IMR-90 (cell line): ENCODE measurements around the gene PC. TPM values are rescaled to one million over a fixed set of nuclear protein-coding genes. Genes with fewer than 3 reads are reported as not detected.

ENCODE experiments used
- ATAC-seq: fragments of 200-7000 bp; cut with Tn5 transposase; 2 replicates; pipeline ENCODE4 v1.9.1; 2020; ENCODE audit warnings: low read depth, mild to moderate bottlenecking, moderate library complexity
- BruUV-seq: library from RNA; stranded (reverse); fragments of 400-500 nt; replicated peaks from 2 replicates; lab custom pipeline; 2021; lab: Mats Ljungman, UMichigan
- CTCF ChIA-PET: fragments of 300-600 bp; formaldehyde crosslinking; extraction: SDS; loops from one replicate; lab custom pipeline; 2021; ENCODE audit warnings: antibody characterized with exemption; lab: Yijun Ruan, JAX
- POLR2A ChIA-PET: fragments of 300-600 bp; sonication (Branson Sonifier 250); formaldehyde crosslinking; loops from one replicate; lab custom pipeline; 2022; ENCODE audit warnings: antibody characterized with exemption; ENCODE audit not compliant: unreplicated experiment; lab: Charles Lee
- DNase-seq: peaks from one replicate; pipeline ENCODE4 v3.0.0; 2013
- H2AFZ ChIP-seq: replicated peaks from 2 replicates; pipeline ENCODE3; 2013; ENCODE audit warnings: low read length, mild to moderate bottlenecking; ENCODE audit not compliant: poor library complexity
- H2AK5ac ChIP-seq: 2 replicates; pipeline ENCODE4 v1.6.1; 2013; ENCODE audit warnings: low read depth, low read length, inconsistent platforms
- H2AK9ac ChIP-seq: replicated peaks from 2 replicates; pipeline ENCODE3; 2013; ENCODE audit warnings: mild to moderate bottlenecking, low read depth, low read length, moderate library complexity; ENCODE audit not compliant: poor library complexity
- H2BK120ac ChIP-seq: 2 replicates; pipeline ENCODE4 v1.6.1; 2013; ENCODE audit warnings: low read depth, low read length, inconsistent platforms
- H2BK15ac ChIP-seq: 3 replicates; pipeline ENCODE4 v1.6.1; 2013; ENCODE audit warnings: low read depth, low read length, inconsistent platforms
- H2BK20ac ChIP-seq: 2 replicates; pipeline ENCODE4 v1.6.1; 2013; ENCODE audit warnings: low read depth, mild to moderate bottlenecking, inconsistent platforms, low read length, moderate library complexity
- H2BK5ac ChIP-seq: 2 replicates; pipeline ENCODE4 v1.6.1; 2013; ENCODE audit warnings: mild to moderate bottlenecking, low read depth, low read length, inconsistent platforms; ENCODE audit not compliant: poor library complexity, severe bottlenecking
- H3K14ac ChIP-seq: replicated peaks from 2 replicates; pipeline ENCODE4 v1.6.1; 2013; ENCODE audit warnings: low read depth, low read length, inconsistent platforms
- H3K18ac ChIP-seq: 2 replicates; pipeline ENCODE4 v1.6.1; 2013; ENCODE audit warnings: low read depth, low read length, control low read depth
- H3K23ac ChIP-seq: 2 replicates; pipeline ENCODE4 v1.6.1; 2013; ENCODE audit warnings: low read depth, low read length, inconsistent platforms
- H3K27ac ChIP-seq: 2 replicates; pipeline ENCODE4 v1.5.1; 2013; ENCODE audit warnings: mild to moderate bottlenecking, control low read depth, low read length; ENCODE audit not compliant: insufficient read depth
- H3K27me3 ChIP-seq: 2 replicates; pipeline ENCODE4 v1.6.1; 2013; ENCODE audit warnings: low read length; ENCODE audit not compliant: control insufficient read depth, insufficient read depth
- H3K36me3 ChIP-seq: 2 replicates; pipeline ENCODE4 v1.6.1; 2013; ENCODE audit warnings: low read length, mixed read lengths; ENCODE audit not compliant: control insufficient read depth, insufficient read depth
- H3K4ac ChIP-seq: 2 replicates; pipeline ENCODE4 v1.6.1; 2013; ENCODE audit warnings: low read depth, low read length, inconsistent platforms
- H3K4me1 ChIP-seq: 2 replicates; pipeline ENCODE4 v1.6.1; 2013; ENCODE audit warnings: low read length, mixed read lengths; ENCODE audit not compliant: control insufficient read depth, insufficient read depth
- H3K4me2 ChIP-seq: 2 replicates; pipeline ENCODE4 v1.6.1; 2013; ENCODE audit warnings: low read depth, mild to moderate bottlenecking, control low read depth, low read length, moderate library complexity
- H3K4me3 ChIP-seq: 2 replicates; pipeline ENCODE4 v1.5.1; 2013; ENCODE audit warnings: low read depth, mild to moderate bottlenecking, control low read depth, low read length, moderate library complexity; ENCODE audit not compliant: insufficient read depth
- H3K56ac ChIP-seq: 2 replicates; pipeline ENCODE4 v1.6.1; 2013; ENCODE audit warnings: low read length, inconsistent platforms; ENCODE audit not compliant: insufficient read depth; ENCODE audit errors: extremely low read depth
- H3K79me1 ChIP-seq, 2 experiments: 2 replicates each; pipeline ENCODE4 v1.6.1; 2013; ENCODE audit warnings: low read length in 2 of 2, inconsistent platforms in 1 of 2, low read depth in 1 of 2
- H3K9ac ChIP-seq: 2 replicates; pipeline ENCODE4 v1.6.1; 2013; ENCODE audit warnings: low read depth, low read length, control low read depth
- H3K9me1 ChIP-seq: 2 replicates; pipeline ENCODE4 v1.6.1; 2013; ENCODE audit warnings: low read length, inconsistent platforms; ENCODE audit not compliant: insufficient read depth
- H3K9me3 ChIP-seq: 2 replicates; pipeline ENCODE4 v1.6.1; 2013; ENCODE audit warnings: low read length; ENCODE audit not compliant: control insufficient read depth, insufficient read depth
- H4K20me1 ChIP-seq: 2 replicates; pipeline ENCODE4 v1.6.1; 2013; ENCODE audit warnings: low read length, inconsistent platforms; ENCODE audit not compliant: insufficient read depth
- H4K5ac ChIP-seq: 2 replicates; pipeline ENCODE4 v1.6.1; 2013; ENCODE audit warnings: mild to moderate bottlenecking, low read depth, low read length, control low read depth
- H4K8ac ChIP-seq, 2 experiments: 2 replicates each; pipeline ENCODE4 v1.6.1; 2013; ENCODE audit warnings: low read depth in 2 of 2, low read length in 2 of 2, control low read depth in 1 of 2, inconsistent platforms in 1 of 2
- H4K91ac ChIP-seq: 2 replicates; pipeline ENCODE4 v1.6.1; 2013; ENCODE audit warnings: low read depth, low read length, inconsistent platforms; ENCODE audit not compliant: insufficient read depth
- CHD1 ChIP-seq: IDR thresholded peaks from 2 replicates; pipeline ENCODE4 v1.6.1; 2012; ENCODE audit warnings: low read depth, low read length, improper control_type of control experiment
- MAFK ChIP-seq: IDR thresholded peaks from 2 replicates; pipeline ENCODE4 v1.6.1; 2012; ENCODE audit warnings: low read depth, low read length, improper control_type of control experiment
- SMC3 ChIP-seq: fragments of 150-350 bp; IDR thresholded peaks from 2 replicates; pipeline ENCODE4 v1.6.1; 2016; ENCODE audit warnings: low read depth, mild to moderate bottlenecking, antibody characterized with exemption, low read length, moderate library complexity
- USF2 ChIP-seq: fragments of 150-350 bp; IDR thresholded peaks from 2 replicates; pipeline ENCODE4 v1.6.1; 2017; ENCODE audit warnings: mild to moderate bottlenecking, antibody characterized with exemption, low read length, low read depth
- WGBS, 2 experiments: methylation state at CpG; one replicate each; pipeline versions ENCODE4 v1.1.5 to v1.1.7; 2013; ENCODE audit warnings: missing lambda C conversion rate in 2 of 2; ENCODE audit not compliant: insufficient read length in 1 of 2; ENCODE audit errors: extremely low coverage in 2 of 2; 5-methylcytosine and 5-hydroxymethylcytosine counted together
- dilution Hi-C: fragments of 300-500 bp; cut with HindIII; formaldehyde crosslinking; loops from one replicate; pipeline ENCODE4 v1.14.3; 2018; ENCODE audit warnings: low sequenced_read_pairs; ENCODE audit not compliant: unreplicated experiment
- in situ Hi-C: fragments of 300-500 bp; cut with MboI; formaldehyde crosslinking; loops from 3 replicates; pipeline ENCODE4 v1.14.3; 2019; ENCODE audit warnings: low sequenced_read_pairs, inconsistent platforms, mixed read lengths
- intact Hi-C: fragments of 100-400 bp; cut with micrococcal nuclease; formaldehyde crosslinking; loops from 2 replicates; pipeline ENCODE4 v1.10.0; 2022
- polyA plus RNA-seq, 3 experiments: library from polyadenylated mRNA; depleted of rRNA; stranded (reverse); fragments of >200 nt; gene quantifications; 2 replicates each; pipeline ENCODE4 v1.2.3, GENCODE V29; 2012; ENCODE audit warnings: low replicate concordance in 1 of 3
- total RNA-seq: library from RNA; depleted of rRNA; stranded (reverse); fragments of >200 nt; gene quantifications from 2 replicates; pipeline ENCODE4 v1.2.3, GENCODE V29; 2012
- TF ChIP-seq, protein P1 (sequence below): conservative IDR thresholded peaks from 2 replicates; pipeline ENCODE4 v1.5.1; 2012; ENCODE audit warnings: mild to moderate bottlenecking, low read depth, low read length, improper control_type of control experiment
- TF ChIP-seq, protein P2 (sequence below): fragments of 150-350 bp; IDR thresholded peaks from 2 replicates; pipeline ENCODE4 v1.6.1; 2016; ENCODE audit warnings: low read depth, mild to moderate bottlenecking, low read length, moderate library complexity, borderline replicate concordance

Gene PC
- total and polyA plus RNA-seq, 2 of the 4 experiments (the other 2 are of a cell fraction) = 13.6 to 15.7 TPM

DNA sequence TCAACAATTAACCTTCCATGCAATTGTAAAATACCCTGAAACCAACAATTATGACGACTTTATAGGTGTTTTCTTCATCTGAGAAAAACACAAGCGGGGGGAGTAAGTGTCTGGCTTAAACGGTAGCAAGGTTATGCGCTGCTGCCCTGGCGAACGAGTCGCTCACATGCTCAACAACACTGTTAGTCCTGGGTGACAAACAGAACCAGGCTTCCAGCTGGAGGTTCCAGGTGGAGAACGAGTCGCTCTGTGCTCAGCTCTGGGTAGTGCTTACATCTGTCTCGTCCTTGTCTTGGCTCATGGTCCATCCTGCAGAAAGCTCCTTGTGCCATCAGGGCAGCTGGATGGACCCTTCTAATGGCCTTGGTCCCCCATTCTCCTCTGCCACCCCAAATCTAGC, 48.2 kb downstream of the PC start:
- Histone ChIP-seq H2BK5ac (no peak overlapping the region), H4K91ac (no peak overlapping the region), H3K27me3 (no peaks in the 10 kb centered on the region), H3K4me1 (peaks cover 18% of the 10 kb centered on the region), H3K56ac (no peak overlapping the region), H2AK5ac (no peak overlapping the region), H3K36me3 (peaks cover 3% of the 10 kb centered on the region; the same call in 1 of the 2 replicates), H4K20me1 (no peaks in the 10 kb centered on the region), H3K4ac (no peak overlapping the region), H4K8ac (no peak overlapping the region), H3K9me3 (no peaks in the 10 kb centered on the region), H3K9me1 (peaks cover 23% of the 10 kb centered on the region), H3K18ac (no peak overlapping the region), H2BK15ac (no peak overlapping the region), H3K4me2 (no peak overlapping the region), H3K27ac (no peak overlapping the region), H3K4me3 (no peak overlapping the region), H3K23ac (no peak overlapping the region), H2BK120ac (no peak overlapping the region), H4K5ac (no peak overlapping the region), H2AFZ (no peak overlapping the region), H3K14ac (no peak overlapping the region), H2BK20ac (no peak overlapping the region), H3K79me1 (peaks cover 0 to 30% of the 10 kb centered on the region in 2 experiments; a peak in 2 of 4 replicates), H3K9ac (no peak overlapping the region), H2AK9ac (no peak overlapping the region)
- POLR2A ChIA-PET = no interaction called here
- intact Hi-C loops (no loop called here), in situ Hi-C loops (no loop called here), dilution Hi-C loops (no loop called here)
- DNase-seq = no peak
- CTCF ChIA-PET = no interaction called here
- 92% methylated on average over 6 of the region's 10 CpGs; no CpG with 5 or more reads in 1 of the 2 experiments for WGBS, 2 experiments
- no peak for ATAC-seq
- TF ChIP-seq CHD1 (no peak), SMC3 (no peak), USF2 (no peak), MAFK (no peak)
- TF ChIP-seq, protein P1, sequence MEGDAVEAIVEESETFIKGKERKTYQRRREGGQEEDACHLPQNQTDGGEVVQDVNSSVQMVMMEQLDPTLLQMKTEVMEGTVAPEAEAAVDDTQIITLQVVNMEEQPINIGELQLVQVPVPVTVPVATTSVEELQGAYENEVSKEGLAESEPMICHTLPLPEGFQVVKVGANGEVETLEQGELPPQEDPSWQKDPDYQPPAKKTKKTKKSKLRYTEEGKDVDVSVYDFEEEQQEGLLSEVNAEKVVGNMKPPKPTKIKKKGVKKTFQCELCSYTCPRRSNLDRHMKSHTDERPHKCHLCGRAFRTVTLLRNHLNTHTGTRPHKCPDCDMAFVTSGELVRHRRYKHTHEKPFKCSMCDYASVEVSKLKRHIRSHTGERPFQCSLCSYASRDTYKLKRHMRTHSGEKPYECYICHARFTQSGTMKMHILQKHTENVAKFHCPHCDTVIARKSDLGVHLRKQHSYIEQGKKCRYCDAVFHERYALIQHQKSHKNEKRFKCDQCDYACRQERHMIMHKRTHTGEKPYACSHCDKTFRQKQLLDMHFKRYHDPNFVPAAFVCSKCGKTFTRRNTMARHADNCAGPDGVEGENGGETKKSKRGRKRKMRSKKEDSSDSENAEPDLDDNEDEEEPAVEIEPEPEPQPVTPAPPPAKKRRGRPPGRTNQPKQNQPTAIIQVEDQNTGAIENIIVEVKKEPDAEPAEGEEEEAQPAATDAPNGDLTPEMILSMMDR = no peak
- TF ChIP-seq, protein P2, sequence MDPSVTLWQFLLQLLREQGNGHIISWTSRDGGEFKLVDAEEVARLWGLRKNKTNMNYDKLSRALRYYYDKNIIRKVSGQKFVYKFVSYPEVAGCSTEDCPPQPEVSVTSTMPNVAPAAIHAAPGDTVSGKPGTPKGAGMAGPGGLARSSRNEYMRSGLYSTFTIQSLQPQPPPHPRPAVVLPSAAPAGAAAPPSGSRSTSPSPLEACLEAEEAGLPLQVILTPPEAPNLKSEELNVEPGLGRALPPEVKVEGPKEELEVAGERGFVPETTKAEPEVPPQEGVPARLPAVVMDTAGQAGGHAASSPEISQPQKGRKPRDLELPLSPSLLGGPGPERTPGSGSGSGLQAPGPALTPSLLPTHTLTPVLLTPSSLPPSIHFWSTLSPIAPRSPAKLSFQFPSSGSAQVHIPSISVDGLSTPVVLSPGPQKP = no peak
- BruUV-seq = no TSS peak
